Stomach smooth muscle (tissue), 2 donors: ENCODE data around the gene CBLN3.
"Not testable (repeated sequence)": the region's sequence is repeated elsewhere in the genome, so short reads cannot be mapped to it uniquely, and the experiment has no call there.

Experiments used
- H3K27ac ChIP-seq: one replicate; pipeline ENCODE4 v1.7.0; 2013; ENCODE audit warnings: mild to moderate bottlenecking, low read length, inconsistent platforms
- H3K27me3 ChIP-seq, 2 donors: one replicate each; pipeline ENCODE4 v1.7.0; 2013; ENCODE audit warnings: low read length in 2 of 2; ENCODE audit not compliant: insufficient read depth in 2 of 2, control insufficient read depth in 1 of 2
- H3K36me3 ChIP-seq, 2 donors: one replicate each; pipeline ENCODE4 v1.7.0; 2013; ENCODE audit warnings: low read length in 2 of 2; ENCODE audit not compliant: control insufficient read depth in 2 of 2, insufficient read depth in 2 of 2
- H3K4me1 ChIP-seq: one replicate; pipeline ENCODE4 v1.7.0; 2013; ENCODE audit warnings: low read length; ENCODE audit not compliant: control insufficient read depth, insufficient read depth
- H3K4me3 ChIP-seq, 2 donors: one replicate each; pipeline ENCODE4 v1.7.0; 2013; ENCODE audit warnings: low read length in 2 of 2
- H3K9ac ChIP-seq, 2 donors: one replicate each; pipeline ENCODE4 v1.7.0; 2013; ENCODE audit warnings: low read length in 2 of 2, mild to moderate bottlenecking in 1 of 2
- H3K9me3 ChIP-seq, 2 donors: one replicate each; pipeline ENCODE4 v1.7.0; 2013; ENCODE audit warnings: low read length in 2 of 2; ENCODE audit not compliant: control insufficient read depth in 2 of 2
- donor health status: healthy.
- donor health status: Pancreatic carcinoma.

Gene CBLN3

GRCh38 chr14:24389226-24389848 lies 40.1 kb downstream of the CBLN3 start:
- Histone ChIP-seq H3K27me3 (peaks cover 0 to 5% of the 10 kb centered on the region in 2 donors), H3K36me3 (no peaks in the 10 kb centered on the region), H3K4me3 (no peak overlapping the region), H3K9me3 (no peaks in the 10 kb centered on the region), H3K4me1 (peaks cover 3% of the 10 kb centered on the region), H3K27ac (no peak overlapping the region), H3K9ac (no peak overlapping the region)

GRCh38 chr14:24388474-24389179 lies 40.8 kb downstream of the CBLN3 start:
- H3K36me3 ChIP-seq, result no peaks in the 10 kb centered on the region
- no peak overlapping the region for H3K4me3 ChIP-seq
- no peak overlapping the region for H3K27ac ChIP-seq
- H3K4me1 ChIP-seq, result peaks cover 3% of the 10 kb centered on the region
- peaks cover 0 to 9% of the 10 kb centered on the region in 2 donors for H3K27me3 ChIP-seq
- H3K9me3 ChIP-seq, result no peaks in the 10 kb centered on the region
- H3K9ac ChIP-seq, result no peak overlapping the region

- not testable (repeated sequence) for H3K9me3 ChIP-seq, H3K36me3 ChIP-seq, H3K9ac ChIP-seq, H3K27ac ChIP-seq, H3K4me3 ChIP-seq, H3K4me1 ChIP-seq, H3K27me3 ChIP-seq
Measured at GRCh38 chr14:24387579-24387978, 41.9 kb downstream of the CBLN3 start.

GRCh38 chr14:24387009-24387345 lies 42.5 kb downstream of the CBLN3 start:
- no peaks in the 10 kb centered on the region for H3K9me3 ChIP-seq
- no peak overlapping the region for H3K27ac ChIP-seq
- peaks cover under 1% of the 10 kb centered on the region for H3K4me1 ChIP-seq
- peaks cover 0 to 9% of the 10 kb centered on the region in 2 donors for H3K27me3 ChIP-seq
- no peaks in the 10 kb centered on the region for H3K36me3 ChIP-seq
- H3K4me3 ChIP-seq, result no peak overlapping the region
- H3K9ac ChIP-seq, result no peak overlapping the region

GRCh38 chr14:24385524-24385923 lies 43.9 kb downstream of the CBLN3 start:
- no peak overlapping the region for H3K27ac ChIP-seq
- H3K9me3 ChIP-seq, result no peaks in the 10 kb centered on the region
- H3K36me3 ChIP-seq, result no peaks in the 10 kb centered on the region
- peaks cover 0 to 5% of the 10 kb centered on the region in 2 donors for H3K27me3 ChIP-seq
- no peak overlapping the region for H3K4me3 ChIP-seq
- H3K9ac ChIP-seq, result no peak overlapping the region
- peaks cover 3% of the 10 kb centered on the region for H3K4me1 ChIP-seq

- Histone ChIP-seq H3K4me1 (peaks cover 3% of the 10 kb centered on the region), H3K27ac (no peak overlapping the region), H3K27me3 (peaks cover 0 to 5% of the 10 kb centered on the region in 2 donors), H3K36me3 (no peaks in the 10 kb centered on the region), H3K9ac (no peak overlapping the region), H3K9me3 (no peaks in the 10 kb centered on the region), H3K4me3 (no peak overlapping the region)
Measured at GRCh38 chr14:24384169-24384568, 45.3 kb downstream of the CBLN3 start.

- Histone ChIP-seq H3K4me1 (peaks cover 7% of the 10 kb centered on the region), H3K4me3 (no peak overlapping the region), H3K27ac (no peak overlapping the region), H3K36me3 (peaks cover 2 to 3% of the 10 kb centered on the region in 2 donors), H3K9me3 (no peaks in the 10 kb centered on the region), H3K9ac (no peak overlapping the region), H3K27me3 (peaks cover 0 to 5% of the 10 kb centered on the region in 2 donors)
Measured at GRCh38 chr14:24382064-24382371, 47.5 kb downstream of the CBLN3 start.

- no peaks in the 10 kb centered on the region for H3K9me3 ChIP-seq
Measured at GRCh38 chr14:24381363-24382063, 48.0 kb downstream of the CBLN3 start.

GRCh38 chr14:24379907-24380730 lies 49.3 kb downstream of the CBLN3 start:
- H3K27me3 ChIP-seq, result peaks cover 0 to 5% of the 10 kb centered on the region in 2 donors
- H3K36me3 ChIP-seq, result peaks cover 5 to 15% of the 10 kb centered on the region in 2 donors
- no peaks in the 10 kb centered on the region for H3K9me3 ChIP-seq
- peaks cover 7% of the 10 kb centered on the region for H3K4me1 ChIP-seq
- H3K27ac ChIP-seq, result no peak overlapping the region
- H3K9ac ChIP-seq, result no peak overlapping the region
- no peak overlapping the region for H3K4me3 ChIP-seq

More at GRCh38 chr14:24381363-24382063, 48.0 kb downstream of the CBLN3 start:
- H3K9ac ChIP-seq, result no peak overlapping the region
- H3K36me3 ChIP-seq, result peaks cover 2 to 8% of the 10 kb centered on the region in 2 donors
- H3K4me3 ChIP-seq, result no peak overlapping the region
- peaks cover 7% of the 10 kb centered on the region for H3K4me1 ChIP-seq
- no peak overlapping the region for H3K27ac ChIP-seq
- peaks cover 0 to 5% of the 10 kb centered on the region in 2 donors for H3K27me3 ChIP-seq

GRCh38 chr14:24378981-24379906 lies 50.2 kb downstream of the CBLN3 start:
- H3K4me3 ChIP-seq, result no peak overlapping the region
- H3K27ac ChIP-seq, result no peak overlapping the region
- no peaks in the 10 kb centered on the region for H3K9me3 ChIP-seq
- H3K9ac ChIP-seq, result no peak overlapping the region
- H3K27me3 ChIP-seq, result peaks cover 0 to 3% of the 10 kb centered on the region in 2 donors
- H3K4me1 ChIP-seq, result peaks cover 7% of the 10 kb centered on the region
- peaks cover 6 to 24% of the 10 kb centered on the region in 2 donors for H3K36me3 ChIP-seq
